Fibroblast of peridontal ligament (primary cell): ENCODE data around the gene EEF1G.
A peak's percentile ranks its signal among the peaks of the same experiment; 100 is the strongest.
"Not testable (repeated sequence)": the region's sequence is repeated elsewhere in the genome, so short reads cannot be mapped to it uniquely, and the experiment has no call there.

Experiments
- DNase-seq: peaks from one replicate; pipeline ENCODE4 v3.0.0-alpha.2; 2010; ENCODE audit errors: extremely low read depth

Gene EEF1G

GRCh38 chr11:62573592-62574362, at the start of gene EEF1G:
EEF1G (minus strand) TSS chr11:62573891; CDS start chr11:62573842, 49 bp downstream.
- peak; percentile 100 for DNase-seq

- DNase-seq = no peak
These were observed 48.9 kb upstream of the EEF1G start for GRCh38 chr11:62622476-62623089.

- peak; percentile 97 for DNase-seq
These were observed 48.1 kb upstream of the EEF1G start, which contains the start of gene B3GAT3 for GRCh38 chr11:62621567-62622470. B3GAT3 (minus strand) TSS chr11:62621986; CDS start chr11:62621947, 39 bp downstream.

- DNase-seq = peak; percentile 44
These were observed 47.4 kb upstream of the EEF1G start for GRCh38 chr11:62621027-62621566.

- DNase-seq = not testable (repeated sequence)
These were observed 43.3 kb upstream of the EEF1G start for GRCh38 chr11:62616957-62617356.

GRCh38 chr11:62615521-62615920, 41.8 kb upstream of the EEF1G start:
- no peak for DNase-seq

GRCh38 chr11:62614275-62614674, 40.6 kb upstream of the EEF1G start:
- DNase-seq = no peak

- DNase-seq = no peak
These were observed 39.6 kb upstream of the EEF1G start for GRCh38 chr11:62613291-62613778.

GRCh38 chr11:62612366-62613290, 38.9 kb upstream of the EEF1G start, which contains the start of the genes EML3 and ROM1:
EML3 (minus strand) TSS chr11:62612775; CDS start chr11:62612457, 318 bp downstream.
ROM1 (plus strand) TSS chr11:62613257; CDS start chr11:62613282, 25 bp downstream.
- peak; percentile 75 for DNase-seq

- peak; percentile 67 for DNase-seq
These were observed 38.1 kb upstream of the EEF1G start for GRCh38 chr11:62611705-62612365.

GRCh38 chr11:62610814-62611704, 37.4 kb upstream of the EEF1G start:
- DNase-seq = no peak

- no peak for DNase-seq
These were observed 36.7 kb upstream of the EEF1G start for GRCh38 chr11:62610403-62610802.

- DNase-seq = no peak
These were observed 35.1 kb upstream of the EEF1G start for GRCh38 chr11:62608776-62609175.

GRCh38 chr11:62607714-62608113, 34.0 kb upstream of the EEF1G start:
- no peak for DNase-seq

- no peak for DNase-seq
These were observed 32.2 kb upstream of the EEF1G start for GRCh38 chr11:62605902-62606301.

GRCh38 chr11:62605467-62605866, 31.8 kb upstream of the EEF1G start:
- no peak for DNase-seq

- DNase-seq = no peak
These were observed 30.9 kb upstream of the EEF1G start for GRCh38 chr11:62604460-62605120.

- DNase-seq = no peak
These were observed 30.1 kb upstream of the EEF1G start for GRCh38 chr11:62603776-62604299.
